GM21390 (cell line): ENCODE measurements around the gene CDR2.

ENCODE experiments used
- ATAC-seq: cut with Tn5 transposase; IDR thresholded peaks from one replicate; pipeline ENCODE4 v1.9.1; 2021; ENCODE audit not compliant: unreplicated experiment

Gene CDR2

GRCh38 chr16:22325598-22326368 lies 48.6 kb downstream of the CDR2 start:
- no peak for ATAC-seq

GRCh38 chr16:22324787-22325597 lies 49.4 kb downstream of the CDR2 start:
- no peak for ATAC-seq

DNA sequence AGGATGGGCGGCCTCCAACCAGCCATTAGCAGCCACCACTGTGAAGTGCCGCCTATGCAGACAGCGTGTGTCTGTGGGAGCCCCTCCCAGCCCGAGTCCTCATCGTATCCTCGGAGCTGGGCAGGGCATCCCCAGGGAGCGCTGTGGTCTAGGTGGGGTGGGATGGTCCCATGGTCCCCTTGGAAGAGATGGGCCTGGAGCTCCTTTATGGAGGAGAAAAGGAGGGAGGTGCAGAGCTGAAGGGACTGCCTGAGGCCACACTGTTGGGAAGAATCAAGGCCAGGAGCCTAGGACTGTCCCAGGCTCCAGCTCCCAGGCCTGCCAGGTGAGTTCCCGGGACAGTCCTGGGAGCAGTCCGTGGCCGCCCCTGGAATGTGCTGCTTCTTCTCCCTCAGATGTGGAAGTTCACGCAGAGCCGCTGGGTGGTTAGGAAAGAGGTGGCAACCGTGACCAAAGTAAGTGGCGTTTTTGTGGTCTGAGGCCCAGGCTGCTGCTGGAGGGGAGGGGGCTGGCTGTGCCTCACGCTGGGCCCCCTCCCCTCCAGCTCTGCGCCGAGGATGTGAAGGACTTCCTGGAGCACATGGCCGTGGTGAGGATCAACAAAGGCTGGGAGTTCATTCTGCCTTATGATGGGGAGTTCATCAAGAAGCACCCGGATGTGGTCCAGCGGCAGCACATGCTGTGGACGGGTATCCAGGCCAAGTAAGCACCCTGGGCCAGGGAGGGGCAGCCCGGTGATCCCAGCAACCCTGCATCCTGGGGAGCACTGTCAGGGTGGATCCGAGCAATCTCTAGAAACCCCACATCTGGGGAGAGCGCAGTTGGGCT lies 50.2 kb downstream of the CDR2 start:
- no peak for ATAC-seq

DNA sequence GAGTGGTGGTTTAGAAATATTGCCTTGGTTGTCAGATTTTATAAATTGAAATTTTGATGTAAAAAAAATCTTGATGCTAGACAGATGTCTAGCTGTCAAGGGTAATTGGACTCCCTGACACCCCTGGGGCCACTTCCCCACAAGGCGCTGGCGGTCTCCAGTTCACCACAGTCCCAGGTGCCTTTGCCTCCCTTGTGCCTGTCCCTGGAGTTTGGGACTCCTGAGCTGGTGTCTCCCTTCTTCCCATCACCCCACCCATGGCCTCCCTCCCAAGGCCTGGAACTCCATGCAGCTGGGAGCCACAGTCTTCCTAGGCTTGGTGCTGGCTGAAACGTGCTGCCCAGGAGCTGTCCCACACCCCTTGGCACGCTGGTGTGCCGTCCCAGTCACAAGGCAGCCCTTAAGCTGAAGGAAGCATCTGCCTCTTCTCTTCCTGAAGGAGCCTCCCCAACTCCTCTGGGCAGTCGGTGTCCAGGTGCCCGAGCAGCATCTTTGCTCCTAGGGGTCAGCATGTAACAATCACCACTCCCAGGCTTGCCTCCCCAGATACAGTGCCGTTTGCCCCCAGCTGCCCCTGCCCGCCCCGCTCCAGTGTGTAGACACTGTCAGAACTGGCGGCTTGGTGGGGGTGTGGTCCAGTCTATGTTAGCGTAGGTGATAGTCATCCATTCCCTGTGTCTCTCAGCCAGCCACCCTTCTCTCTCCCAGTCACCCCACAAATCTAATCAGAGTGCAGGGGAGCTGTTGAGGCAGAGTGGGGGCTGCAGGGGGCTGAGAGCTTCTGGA lies 51.1 kb downstream of the CDR2 start:
- ATAC-seq: no peak

DNA sequence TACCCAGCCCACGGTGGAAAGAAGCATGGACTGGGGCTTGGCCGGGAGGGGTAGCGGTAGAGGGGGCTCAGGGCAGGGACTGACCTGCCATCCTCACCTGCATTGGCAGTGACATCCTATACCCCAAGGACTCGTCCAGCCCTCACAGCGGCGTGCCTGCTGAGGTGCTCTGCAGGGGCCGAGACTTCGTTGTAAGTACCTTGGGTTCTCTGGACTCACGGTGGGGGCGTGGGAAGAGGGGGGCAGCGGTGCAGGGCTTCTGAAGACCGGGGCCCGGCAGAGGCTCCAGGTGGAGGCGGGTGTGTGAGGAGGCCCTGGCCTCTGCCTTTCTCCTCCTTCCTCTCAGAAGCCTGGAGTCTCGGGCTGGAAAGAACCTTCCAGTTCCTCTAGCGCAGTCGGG lies 51.7 kb downstream of the CDR2 start:
- ATAC-seq: no peak

DNA sequence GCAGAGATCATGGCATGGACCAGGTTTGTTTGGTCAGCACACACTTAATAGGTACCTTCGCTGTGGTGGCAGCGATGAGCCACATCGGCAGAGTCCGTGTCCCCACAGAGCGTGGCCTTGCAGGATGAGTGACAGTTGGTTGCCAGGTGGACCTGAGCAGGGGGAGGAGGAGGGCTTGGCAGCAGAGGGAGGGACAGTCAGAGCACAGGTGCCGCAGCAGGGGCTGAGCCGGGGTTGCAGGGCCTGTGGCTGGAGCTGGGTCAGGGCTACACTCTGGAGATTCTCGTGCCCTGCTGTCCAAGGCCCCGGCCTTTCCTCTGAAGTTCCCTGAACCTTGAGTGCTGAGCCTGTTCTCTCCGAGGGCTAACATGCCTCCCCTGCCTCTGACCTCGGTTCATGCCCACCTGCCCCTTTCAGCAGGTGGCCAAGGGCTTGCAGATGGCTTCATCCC lies 52.4 kb downstream of the CDR2 start:
- no peak for ATAC-seq

DNA sequence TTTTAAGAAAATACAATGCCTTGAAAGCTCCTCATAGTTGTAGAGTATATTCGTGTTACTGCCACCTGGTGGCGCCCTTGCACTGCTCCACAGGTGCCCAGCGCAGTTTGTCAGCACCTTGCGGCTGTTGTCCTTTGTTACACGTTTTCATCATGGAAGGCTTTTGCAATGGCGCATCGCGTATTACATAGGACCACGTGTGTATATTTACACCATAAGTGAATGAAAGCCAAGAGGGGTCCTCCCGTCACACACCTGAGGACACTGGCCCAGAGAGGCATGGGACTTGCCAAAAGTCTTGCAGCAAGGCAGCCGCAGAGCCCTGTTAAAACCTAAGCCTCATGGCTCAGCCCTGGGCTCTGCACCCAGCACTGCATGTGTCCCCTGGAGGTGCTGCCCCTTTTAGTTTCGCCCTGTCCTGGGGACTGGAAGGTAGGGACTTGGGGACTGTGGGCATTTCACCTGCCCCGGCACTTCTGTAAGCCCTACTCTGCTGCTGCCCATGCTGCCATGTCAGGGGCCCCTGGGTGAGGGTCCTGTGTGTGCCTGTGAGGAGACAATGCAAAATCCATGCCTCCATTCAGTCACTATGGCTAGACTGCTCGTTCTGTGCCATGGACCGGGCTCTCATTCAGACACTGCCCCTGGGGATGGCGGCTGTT lies 52.9 kb downstream of the CDR2 start:
- ATAC-seq: no peak

GRCh38 chr16:22320572-22321339 lies 53.7 kb downstream of the CDR2 start:
- ATAC-seq: no peak

DNA sequence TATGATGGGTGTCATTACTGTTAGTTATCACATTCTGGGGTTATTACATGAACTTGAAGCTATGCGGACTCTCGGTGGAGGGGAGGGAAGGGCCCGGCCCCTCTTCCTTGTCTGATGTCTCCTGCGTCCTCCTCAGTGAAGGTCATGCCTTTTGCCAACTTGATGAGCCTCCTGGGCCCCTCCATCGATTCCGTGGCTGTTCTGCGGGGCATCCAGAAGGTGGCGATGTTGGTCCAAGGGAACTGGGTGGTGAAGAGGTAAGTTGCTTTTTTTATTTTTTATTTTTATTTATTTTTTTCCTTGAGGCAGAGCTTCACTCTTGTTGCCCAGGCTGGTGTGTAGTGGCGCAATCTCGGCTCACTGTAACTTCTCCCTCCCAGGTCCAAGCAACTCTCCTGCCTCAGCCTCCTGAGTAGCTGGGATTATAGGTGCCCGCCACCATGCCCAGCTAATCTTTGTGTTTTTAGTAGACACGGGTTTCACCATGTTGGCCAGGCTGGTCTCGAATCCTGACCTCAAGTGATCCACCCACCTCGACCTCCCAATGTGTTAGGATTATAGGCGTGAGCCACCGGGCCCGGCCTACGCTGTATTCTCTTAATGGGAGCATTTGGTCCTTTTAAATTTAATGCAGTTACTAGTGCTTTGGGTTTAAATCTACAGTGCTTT lies 55.6 kb downstream of the CDR2 start:
- ATAC-seq: no peak

DNA sequence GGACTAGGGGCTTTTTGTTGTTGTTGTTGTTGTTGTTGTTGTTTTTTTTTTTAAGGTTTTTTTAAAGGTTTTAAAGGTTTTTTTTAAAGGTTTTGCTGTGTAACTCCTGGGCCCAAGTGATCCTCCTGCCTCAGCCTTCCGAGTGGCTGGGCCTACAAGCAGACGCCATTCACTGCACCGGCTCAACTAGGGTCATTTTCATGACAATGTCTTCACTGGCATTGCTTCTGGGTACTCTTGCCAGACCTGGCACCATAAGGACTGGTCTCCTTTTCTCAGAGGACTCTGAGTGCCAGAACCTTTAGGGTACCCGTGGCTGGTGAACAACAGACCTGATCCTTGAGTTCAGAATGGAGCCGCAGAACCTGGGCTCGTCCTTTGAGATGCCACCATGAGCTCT lies 56.8 kb downstream of the CDR2 start:
- no peak for ATAC-seq

- no peak for ATAC-seq
These were observed 57.4 kb downstream of the CDR2 start for GRCh38 chr16:22317001-22317530.

GRCh38 chr16:22316411-22316811 lies 58.0 kb downstream of the CDR2 start:
- ATAC-seq: no peak

DNA sequence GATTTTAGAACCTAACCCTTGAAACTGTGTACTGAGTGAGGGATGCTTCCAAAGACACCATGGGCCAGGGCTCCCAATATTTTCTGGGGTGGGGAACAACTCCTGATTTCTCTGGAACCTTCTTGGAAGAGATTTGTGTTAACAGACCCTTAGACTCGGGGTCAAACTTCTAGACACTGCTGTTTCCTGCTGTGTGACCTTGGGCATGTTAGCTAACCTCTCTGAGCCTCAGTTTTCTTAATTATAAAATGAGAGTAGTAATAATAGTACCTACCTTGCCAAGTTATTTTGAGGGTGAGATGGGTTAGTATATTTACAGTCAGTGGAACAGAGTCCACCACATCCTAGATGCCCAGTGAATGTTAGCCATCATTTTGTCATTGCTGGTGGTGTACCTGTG lies 58.4 kb downstream of the CDR2 start:
- no peak for ATAC-seq

- no peak for ATAC-seq
These were observed 59.5 kb downstream of the CDR2 start for GRCh38 chr16:22314661-22315626.

- no peak for ATAC-seq
These were observed 60.4 kb downstream of the CDR2 start for GRCh38 chr16:22313876-22314470.

- no peak for ATAC-seq
These were observed 61.3 kb downstream of the CDR2 start for GRCh38 chr16:22312897-22313781.
